Nephron (organoid): ENCODE data around the gene FOXO3.

ENCODE experiments used
- H3K27ac Mint-ChIP-seq, 3 experiments: 2 replicates each; pipeline ENCODE4 v1.8.0; 2020; ENCODE audit warnings: mixed read lengths in 3 of 3, mild to moderate bottlenecking in 2 of 3, moderate library complexity in 1 of 3
- H3K27me3 Mint-ChIP-seq: 2 replicates; pipeline ENCODE4 v1.8.0; 2021; ENCODE audit warnings: low read depth, mild to moderate bottlenecking, moderate library complexity, mixed read lengths
- H3K36me3 Mint-ChIP-seq: 2 replicates; pipeline ENCODE4 v1.8.0; 2020; ENCODE audit warnings: low read depth, mixed read lengths
- H3K4me1 Mint-ChIP-seq: 2 replicates; pipeline ENCODE4 v1.8.0; 2020; ENCODE audit warnings: mixed read lengths
- H3K4me3 Mint-ChIP-seq, 3 experiments: 2 replicates each; pipeline ENCODE4 v1.8.0; 2020; ENCODE audit warnings: mild to moderate bottlenecking in 3 of 3, mixed read lengths in 3 of 3, moderate library complexity in 2 of 3
- H3K9me3 Mint-ChIP-seq: 2 replicates; pipeline ENCODE4 v1.8.0; 2020; ENCODE audit warnings: mixed read lengths
- TF ChIP-seq, protein P1 (sequence below), 3 experiments: fragments of 200-600 bp; sonication (generic); IDR thresholded peaks; one replicate each; pipeline ENCODE4 v1.5.0; 2021; ENCODE audit warnings: antibody characterized with exemption in 3 of 3; ENCODE audit not compliant: unreplicated experiment in 3 of 3

The FOXO3 gene

DNA sequence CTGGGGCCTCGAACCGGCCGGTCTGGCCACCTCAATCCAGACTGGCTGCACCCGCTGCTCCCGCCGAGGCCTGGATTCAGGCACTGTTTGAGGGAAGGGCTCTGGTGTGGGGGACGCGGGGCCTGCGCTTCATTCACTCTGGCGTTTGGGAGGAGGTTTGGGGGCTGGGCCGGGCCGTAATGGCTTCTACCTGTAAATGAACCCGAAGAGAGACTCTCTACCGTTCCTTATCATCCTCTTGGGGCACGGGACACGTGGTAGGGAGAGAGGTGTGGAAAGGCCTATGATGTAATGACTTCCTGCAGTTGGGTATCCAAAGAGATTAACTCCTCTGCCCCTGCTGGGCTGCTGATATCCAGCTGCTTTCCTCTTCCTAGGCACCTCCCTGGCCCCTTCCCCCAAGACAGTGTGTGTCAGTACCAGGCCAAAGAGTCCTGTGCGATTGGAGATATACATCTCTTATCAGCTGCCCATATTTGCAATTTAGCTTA lies 1.8 kb downstream of the FOXO3 start:
- Mint-ChIP-seq H3K4me1 (peaks cover 45% of the 10 kb centered on the region), H3K4me3 (peak overlapping the region; percentile 94 to 98 (median 94)), H3K27ac (peak overlapping the region; percentile 37 to 94 (median 90)), H3K9me3 (no peaks in the 10 kb centered on the region), H3K36me3 (peaks cover 19% of the 10 kb centered on the region), H3K27me3 (no peaks in the 10 kb centered on the region)
- TF ChIP-seq, protein P1, sequence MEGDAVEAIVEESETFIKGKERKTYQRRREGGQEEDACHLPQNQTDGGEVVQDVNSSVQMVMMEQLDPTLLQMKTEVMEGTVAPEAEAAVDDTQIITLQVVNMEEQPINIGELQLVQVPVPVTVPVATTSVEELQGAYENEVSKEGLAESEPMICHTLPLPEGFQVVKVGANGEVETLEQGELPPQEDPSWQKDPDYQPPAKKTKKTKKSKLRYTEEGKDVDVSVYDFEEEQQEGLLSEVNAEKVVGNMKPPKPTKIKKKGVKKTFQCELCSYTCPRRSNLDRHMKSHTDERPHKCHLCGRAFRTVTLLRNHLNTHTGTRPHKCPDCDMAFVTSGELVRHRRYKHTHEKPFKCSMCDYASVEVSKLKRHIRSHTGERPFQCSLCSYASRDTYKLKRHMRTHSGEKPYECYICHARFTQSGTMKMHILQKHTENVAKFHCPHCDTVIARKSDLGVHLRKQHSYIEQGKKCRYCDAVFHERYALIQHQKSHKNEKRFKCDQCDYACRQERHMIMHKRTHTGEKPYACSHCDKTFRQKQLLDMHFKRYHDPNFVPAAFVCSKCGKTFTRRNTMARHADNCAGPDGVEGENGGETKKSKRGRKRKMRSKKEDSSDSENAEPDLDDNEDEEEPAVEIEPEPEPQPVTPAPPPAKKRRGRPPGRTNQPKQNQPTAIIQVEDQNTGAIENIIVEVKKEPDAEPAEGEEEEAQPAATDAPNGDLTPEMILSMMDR (IDR thresholded peaks at IDR 0.05; ENCODE audit: unreplicated experiment in 3 of 3) = no peak

DNA sequence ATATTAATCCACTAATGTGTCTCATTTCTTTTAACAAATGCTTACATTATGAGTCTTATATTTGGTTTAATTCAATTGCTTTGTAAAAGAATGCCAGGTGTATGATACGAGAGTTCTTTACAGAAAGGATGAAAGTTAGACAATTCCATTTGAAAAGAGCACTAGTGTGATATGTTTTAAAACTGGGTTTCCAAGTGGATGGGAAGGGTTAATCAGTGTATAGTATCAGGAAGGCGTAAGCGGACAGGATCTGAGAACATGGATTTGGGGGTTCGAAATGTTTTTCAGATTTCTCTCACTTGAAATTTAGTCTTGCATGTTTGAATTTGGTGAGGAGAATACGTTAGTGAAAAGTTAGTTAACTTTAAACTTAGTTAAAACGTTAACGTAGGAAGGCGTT lies 2.6 kb downstream of the FOXO3 start:
- no peak overlapping the region for H3K27ac Mint-ChIP-seq

DNA sequence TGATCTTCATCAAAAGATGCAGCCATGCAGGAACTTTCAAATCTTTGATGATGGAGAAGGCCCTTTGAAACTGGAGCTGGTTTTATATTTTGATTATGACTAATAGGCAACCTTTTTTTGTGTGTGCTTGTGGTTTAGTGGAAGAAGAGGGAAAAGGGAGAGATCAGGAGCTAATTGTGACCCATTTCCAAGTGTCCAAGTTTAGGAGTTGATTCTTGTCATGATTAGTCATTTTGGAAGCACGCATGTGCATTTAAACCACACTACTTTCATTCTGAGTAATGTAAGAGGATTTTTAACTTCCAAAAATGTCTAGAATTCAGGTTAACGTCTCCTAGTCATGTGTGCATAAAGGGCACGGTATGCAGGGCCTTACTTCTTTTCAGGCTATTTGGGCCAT lies 3.5 kb downstream of the FOXO3 start:
- TF ChIP-seq, protein P1 (IDR thresholded peaks at IDR 0.05; ENCODE audit: unreplicated experiment in 3 of 3) = no peak
- H3K27me3 Mint-ChIP-seq = peaks cover 3% of the 10 kb centered on the region
- no peaks in the 10 kb centered on the region for H3K9me3 Mint-ChIP-seq
- H3K36me3 Mint-ChIP-seq = peaks cover 31% of the 10 kb centered on the region
- peak overlapping the region; percentile 22 to 54 (median 49) for H3K4me3 Mint-ChIP-seq
- peaks cover 50% of the 10 kb centered on the region for H3K4me1 Mint-ChIP-seq
- peak overlapping the region in 1 of 3 experiments; percentile 2 for H3K27ac Mint-ChIP-seq

More for the DNA sequence above, 2.6 kb downstream of the FOXO3 start:
- TF ChIP-seq, protein P1 (IDR thresholded peaks at IDR 0.05; ENCODE audit: unreplicated experiment in 3 of 3) = no peak
- no peaks in the 10 kb centered on the region for H3K9me3 Mint-ChIP-seq
- H3K27me3 Mint-ChIP-seq = peaks cover 2% of the 10 kb centered on the region
- peaks cover 22% of the 10 kb centered on the region for H3K36me3 Mint-ChIP-seq
- peak overlapping the region; percentile 94 to 98 (median 94) for H3K4me3 Mint-ChIP-seq
- peaks cover 48% of the 10 kb centered on the region for H3K4me1 Mint-ChIP-seq

DNA sequence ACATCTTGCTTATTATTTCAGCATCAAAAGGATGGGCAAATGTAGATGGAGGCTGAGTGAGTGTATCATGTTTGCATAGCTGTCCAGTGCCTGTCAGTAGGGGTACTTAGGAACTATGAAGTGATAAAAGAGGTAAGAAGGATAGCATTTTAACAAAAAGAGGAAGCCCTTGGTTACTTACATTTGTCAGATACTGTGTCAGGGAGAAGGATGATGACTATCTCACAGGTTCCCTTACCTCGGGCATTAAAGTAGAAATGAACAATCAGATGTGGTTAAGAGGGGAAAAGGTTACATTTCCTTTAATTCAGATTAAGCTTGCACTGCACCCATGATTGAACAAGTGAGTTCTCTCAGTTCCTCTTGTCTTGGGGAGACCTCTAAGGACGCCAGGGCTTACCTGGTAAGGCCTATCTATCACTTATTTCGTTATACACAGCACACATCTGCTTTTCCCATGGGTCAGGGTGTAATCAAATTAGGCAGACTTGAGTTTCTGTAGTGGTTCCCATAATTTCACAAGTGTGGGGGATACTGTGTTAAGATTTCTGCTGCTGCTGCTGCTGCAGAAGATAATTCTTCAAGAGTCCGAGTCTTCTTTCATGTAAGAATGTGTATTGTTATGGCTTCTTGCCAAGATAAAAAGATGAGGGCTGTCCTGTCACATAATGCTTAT lies 4.5 kb downstream of the FOXO3 start:
- no peaks in the 10 kb centered on the region for H3K9me3 Mint-ChIP-seq
- H3K4me1 Mint-ChIP-seq = peaks cover 50% of the 10 kb centered on the region
- TF ChIP-seq, protein P1 (IDR thresholded peaks at IDR 0.05; ENCODE audit: unreplicated experiment in 3 of 3) = no peak
- peaks cover 3% of the 10 kb centered on the region for H3K27me3 Mint-ChIP-seq
- H3K36me3 Mint-ChIP-seq = peaks cover 37% of the 10 kb centered on the region
- H3K4me3 Mint-ChIP-seq = peak overlapping the region; percentile 15 to 24 (median 22)
- H3K27ac Mint-ChIP-seq = peak overlapping the region in 2 of 3 experiments; percentile 38 to 54

DNA sequence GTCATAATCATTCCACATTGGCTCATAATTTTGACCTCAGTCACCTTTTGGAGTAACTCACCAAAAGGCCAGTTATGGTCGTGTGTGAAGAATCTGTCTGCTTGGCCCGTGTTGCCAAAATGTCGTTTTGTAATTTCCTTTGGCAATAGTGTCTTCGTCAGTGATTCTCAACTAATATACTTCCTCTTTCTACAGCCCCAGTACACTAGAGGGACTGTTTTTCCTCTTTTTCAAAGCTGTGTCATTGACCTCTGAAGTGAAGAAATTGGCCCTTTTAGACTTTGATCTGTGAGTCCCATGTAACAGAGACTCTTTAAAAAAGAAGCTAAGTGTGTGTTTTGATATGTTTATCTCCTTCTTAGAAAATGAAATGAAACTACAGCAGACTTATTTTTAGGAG lies 5.2 kb downstream of the FOXO3 start:
- H3K36me3 Mint-ChIP-seq = peaks cover 44% of the 10 kb centered on the region
- H3K27me3 Mint-ChIP-seq = peaks cover 3% of the 10 kb centered on the region
- no peaks in the 10 kb centered on the region for H3K9me3 Mint-ChIP-seq
- TF ChIP-seq, protein P1 (IDR thresholded peaks at IDR 0.05; ENCODE audit: unreplicated experiment in 3 of 3) = no peak
- H3K27ac Mint-ChIP-seq = peak overlapping the region; percentile 36 to 38 (median 36)
- H3K4me1 Mint-ChIP-seq = peaks cover 50% of the 10 kb centered on the region
- peak overlapping the region in 1 of 3 experiments; percentile 15 for H3K4me3 Mint-ChIP-seq

DNA sequence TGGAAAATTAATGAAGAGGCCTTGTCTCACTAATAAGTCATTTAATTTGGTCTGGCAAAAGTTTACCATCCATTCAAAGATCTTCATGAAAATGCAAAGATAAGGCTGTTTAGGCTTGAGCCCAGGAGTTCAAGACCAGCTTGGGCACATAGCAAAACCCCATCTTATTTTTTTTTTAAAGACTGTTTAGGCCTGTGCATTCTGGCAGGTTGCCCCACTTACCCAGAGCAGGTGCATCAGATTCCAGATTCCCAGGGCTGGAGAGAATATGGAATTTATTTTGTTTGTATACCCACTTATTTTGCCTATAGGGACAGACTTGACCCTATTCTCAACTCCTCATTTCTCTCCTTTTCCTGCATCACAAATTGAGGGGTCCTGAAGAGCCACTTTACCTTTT lies 5.7 kb downstream of the FOXO3 start:
- peaks cover 3% of the 10 kb centered on the region for H3K27me3 Mint-ChIP-seq

More for the DNA sequence above, 5.7 kb downstream of the FOXO3 start:
- Mint-ChIP-seq H3K4me1 (peaks cover 50% of the 10 kb centered on the region), H3K9me3 (no peaks in the 10 kb centered on the region), H3K4me3 (no peak overlapping the region), H3K27ac (peak overlapping the region in 1 of 3 experiments; percentile 38), H3K36me3 (peaks cover 49% of the 10 kb centered on the region)
- TF ChIP-seq, protein P1 (IDR thresholded peaks at IDR 0.05; ENCODE audit: unreplicated experiment in 3 of 3) = no peak
